Activated T-helper 2 cell treated with anti-CD3 and anti-CD28 coated beads, Interferon-gamma antibody, Interleukin-2, Interleukin-4, amounts not matched to agents 10 μg/mL and 5 μg/mL and 100 μg/mL, durations not matched to agents 14 hours and 24 hours and 36 hours (primary cell): Measurements from ENCODE around the gene OSBPL5. TPM values are rescaled to one million over a fixed set of nuclear protein-coding genes. Genes with fewer than 3 reads are reported as not detected.
"Not testable (repeated sequence)": the region's sequence is repeated elsewhere in the genome, so short reads cannot be mapped to it uniquely, and the experiment has no call there.

Experiments
- DNase-seq: peaks from one replicate; pipeline ENCODE4 v3.0.0; 2021; ENCODE audit warnings: low spot score
- H3K27ac Mint-ChIP-seq: one replicate; pipeline ENCODE4 v1.8.0; 2021; ENCODE audit warnings: mixed read lengths
- H3K27me3 Mint-ChIP-seq: one replicate; pipeline ENCODE4 v1.8.0; 2021; ENCODE audit warnings: low read depth, mixed read lengths
- H3K36me3 Mint-ChIP-seq: one replicate; pipeline ENCODE4 v1.8.0; 2021; ENCODE audit warnings: low read depth, mixed read lengths
- H3K4me1 Mint-ChIP-seq: one replicate; pipeline ENCODE4 v1.8.0; 2021; ENCODE audit warnings: low read depth, mixed read lengths
- H3K4me3 Mint-ChIP-seq: one replicate; pipeline ENCODE4 v1.8.0; 2021; ENCODE audit warnings: low read depth, mild to moderate bottlenecking, moderate library complexity, mixed read lengths
- H3K9me3 Mint-ChIP-seq: one replicate; pipeline ENCODE4 v1.8.0; 2021; ENCODE audit warnings: mixed read lengths
- intact Hi-C: fragments of 100-400 bp; cut with micrococcal nuclease; formaldehyde crosslinking; loops from one replicate; pipeline ENCODE4 v1.15.1; 2023
- total RNA-seq: library from RNA; stranded (reverse); gene quantifications from 2 replicates; pipeline ENCODE4 v1.2.3, GENCODE V29; 2022

OSBPL5 gene
- total RNA-seq, 1 donor from 2014 or later: 2.3 TPM

DNA sequence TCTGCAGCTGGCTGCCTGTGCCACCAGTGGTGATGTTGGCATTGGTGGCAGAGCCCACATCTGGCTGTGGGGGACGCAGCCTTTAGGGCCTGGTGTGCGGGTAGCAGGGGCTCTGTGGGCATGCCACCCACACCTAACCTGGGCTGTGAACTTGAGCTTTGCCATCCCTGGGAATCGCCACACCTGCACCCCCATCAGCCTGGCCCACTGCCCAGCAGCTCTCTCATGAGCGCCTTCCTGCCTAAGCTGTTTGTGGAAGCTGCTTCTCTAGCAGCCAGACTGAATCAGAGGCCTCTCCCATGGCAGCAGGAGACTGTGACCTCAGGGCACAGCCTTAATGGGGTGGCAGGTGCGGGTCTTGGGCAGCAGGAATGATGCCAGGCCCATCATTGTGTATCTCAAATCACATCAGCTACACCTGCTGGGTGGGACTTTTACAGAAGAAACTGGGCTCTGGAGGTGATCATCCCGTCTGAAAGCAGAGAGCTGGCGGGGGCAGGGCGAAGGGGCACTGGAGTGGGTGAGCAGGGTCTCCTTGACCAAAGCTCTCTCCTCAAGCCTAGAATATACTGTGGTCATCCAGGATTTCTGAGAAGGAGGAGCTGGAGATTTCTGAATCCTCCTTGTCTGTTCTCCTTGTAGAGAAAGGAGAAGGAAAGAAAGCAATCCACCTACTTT lies 90.1 kb downstream of the OSBPL5 start:
- intact Hi-C loops: no loop called here
- Mint-ChIP-seq H3K27me3 (peaks cover 7% of the 10 kb centered on the region), H3K36me3 (no peaks in the 10 kb centered on the region)

DNA sequence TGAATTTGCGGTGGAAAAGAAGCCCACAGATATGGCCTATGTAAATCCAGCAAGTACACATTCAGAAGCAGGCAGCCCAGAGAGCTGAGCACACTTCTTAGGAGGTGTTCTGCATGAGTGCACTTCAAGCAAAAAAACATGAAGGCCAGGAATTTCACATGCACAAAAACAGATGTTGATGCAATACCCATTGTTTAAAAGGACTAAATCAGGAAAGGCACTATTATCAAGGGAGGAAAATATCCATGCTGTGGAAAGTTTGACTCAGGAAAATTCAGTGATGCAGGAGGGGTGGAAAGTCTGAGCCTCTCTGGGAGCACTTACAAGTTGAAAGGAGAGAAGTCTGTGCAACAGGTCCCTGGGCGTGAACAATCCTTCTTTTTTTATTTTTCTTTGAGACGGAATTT lies 92.1 kb downstream of the OSBPL5 start:
- no peaks in the 10 kb centered on the region for H3K4me1 Mint-ChIP-seq
- H3K36me3 Mint-ChIP-seq: no peaks in the 10 kb centered on the region
- no peak overlapping the region for H3K27ac Mint-ChIP-seq
- H3K9me3 Mint-ChIP-seq: no peaks in the 10 kb centered on the region
- no peak for DNase-seq
- intact Hi-C loops: no loop called here
- no peak overlapping the region for H3K4me3 Mint-ChIP-seq
- H3K27me3 Mint-ChIP-seq: peaks cover 11% of the 10 kb centered on the region

More for the DNA sequence above, 90.1 kb downstream of the OSBPL5 start:
- DNase-seq: no peak
- Mint-ChIP-seq H3K4me3 (no peak overlapping the region), H3K9me3 (no peaks in the 10 kb centered on the region), H3K4me1 (no peaks in the 10 kb centered on the region), H3K27ac (no peak overlapping the region)

DNA sequence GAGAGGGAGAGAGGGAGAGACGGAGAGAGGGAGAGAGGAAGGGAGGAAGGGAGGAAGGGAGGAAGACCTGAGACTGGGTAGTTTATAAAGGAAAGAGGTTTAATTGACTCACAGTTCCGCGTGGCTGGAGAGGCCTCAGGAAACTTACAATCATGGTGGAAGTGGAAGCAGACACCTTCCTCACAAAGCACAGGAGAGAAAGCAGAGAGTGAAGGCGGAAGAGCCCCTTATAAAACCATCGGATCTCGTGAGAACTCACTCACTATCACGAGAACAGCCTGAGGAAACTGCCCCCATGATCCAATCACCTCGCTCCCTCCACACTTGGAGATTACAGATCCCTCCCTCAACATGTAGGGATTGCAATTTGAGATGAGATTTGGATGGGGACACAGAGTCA lies 95.7 kb downstream of the OSBPL5 start:
- H3K36me3 Mint-ChIP-seq: no peaks in the 10 kb centered on the region
- DNase-seq: no peak
- no peak overlapping the region for H3K27ac Mint-ChIP-seq
- no peak overlapping the region for H3K4me3 Mint-ChIP-seq
- H3K9me3 Mint-ChIP-seq: no peaks in the 10 kb centered on the region
- peaks cover 18% of the 10 kb centered on the region for H3K27me3 Mint-ChIP-seq
- intact Hi-C loops: no loop called here
- H3K4me1 Mint-ChIP-seq: no peaks in the 10 kb centered on the region

DNA sequence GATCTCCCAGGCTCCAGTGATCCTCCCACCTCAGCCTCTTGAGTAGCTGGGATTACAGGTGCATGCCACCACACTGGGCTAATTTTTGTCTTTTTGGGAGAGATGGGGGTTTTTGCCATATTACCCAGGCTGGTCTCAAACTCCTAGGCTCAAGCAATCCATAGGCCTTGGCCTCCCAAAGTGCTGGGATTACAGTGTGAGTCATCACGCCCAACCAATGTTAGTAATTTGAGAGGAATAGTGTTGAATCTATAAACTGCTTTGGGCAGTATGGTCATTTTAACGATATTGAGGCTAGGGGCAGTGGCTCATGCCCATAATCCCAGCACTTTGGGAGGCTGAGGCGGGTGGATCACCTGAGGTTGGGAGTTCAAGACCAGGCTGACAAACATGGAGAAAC lies 98.8 kb downstream of the OSBPL5 start:
- intact Hi-C loops, H3K4me1 Mint-ChIP-seq, H3K27ac Mint-ChIP-seq, H3K9me3 Mint-ChIP-seq, DNase-seq, H3K4me3 Mint-ChIP-seq, H3K36me3 Mint-ChIP-seq: not testable (repeated sequence)
- H3K27me3 Mint-ChIP-seq: peaks cover 20% of the 10 kb centered on the region

DNA sequence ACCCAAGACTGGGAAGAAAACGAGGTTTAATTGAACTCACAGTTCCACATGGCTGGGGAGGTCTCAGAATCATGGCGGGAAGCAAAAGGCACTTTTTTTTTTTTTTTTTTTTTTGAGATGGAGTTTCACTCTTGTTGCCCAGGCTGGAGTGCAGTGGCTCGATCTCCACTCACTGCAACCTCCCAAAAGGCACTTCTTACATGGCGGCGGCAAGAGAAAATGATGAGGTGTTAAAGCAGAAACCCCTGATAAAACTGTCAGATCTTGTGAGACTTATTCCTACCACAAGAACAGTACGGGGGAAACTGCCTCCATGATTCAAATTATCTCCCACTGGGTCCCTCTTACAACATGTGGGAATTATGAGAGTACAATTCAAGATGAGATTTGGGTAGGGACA lies 100.4 kb downstream of the OSBPL5 start:
- H3K9me3 Mint-ChIP-seq, DNase-seq, H3K4me3 Mint-ChIP-seq, H3K36me3 Mint-ChIP-seq, intact Hi-C loops, H3K27ac Mint-ChIP-seq, H3K4me1 Mint-ChIP-seq: not testable (repeated sequence)
- H3K27me3 Mint-ChIP-seq: peaks cover 18% of the 10 kb centered on the region

DNA sequence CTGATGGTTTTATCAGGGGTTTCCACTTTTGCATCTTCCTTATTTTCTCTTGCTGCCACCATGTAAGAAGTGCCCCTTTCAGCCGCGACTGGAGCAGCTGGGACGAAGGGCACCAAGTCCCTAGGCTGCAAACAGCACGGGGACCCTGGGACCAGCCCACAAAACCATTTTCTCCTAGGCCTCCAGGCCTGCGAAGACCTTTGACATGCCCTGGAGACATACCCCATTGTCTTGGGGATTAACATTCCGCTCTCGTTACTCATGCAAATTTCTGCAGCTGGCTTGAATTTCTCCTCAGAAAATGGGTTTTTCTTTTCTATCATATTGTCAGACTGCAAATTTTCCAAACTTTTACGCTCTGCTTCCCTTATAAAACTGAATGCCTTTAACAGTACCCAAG lies 101.2 kb downstream of the OSBPL5 start:
- intact Hi-C loops, H3K4me3 Mint-ChIP-seq, H3K9me3 Mint-ChIP-seq, H3K4me1 Mint-ChIP-seq, H3K27ac Mint-ChIP-seq, DNase-seq, H3K36me3 Mint-ChIP-seq: not testable (repeated sequence)
- H3K27me3 Mint-ChIP-seq: peaks cover 18% of the 10 kb centered on the region

DNA sequence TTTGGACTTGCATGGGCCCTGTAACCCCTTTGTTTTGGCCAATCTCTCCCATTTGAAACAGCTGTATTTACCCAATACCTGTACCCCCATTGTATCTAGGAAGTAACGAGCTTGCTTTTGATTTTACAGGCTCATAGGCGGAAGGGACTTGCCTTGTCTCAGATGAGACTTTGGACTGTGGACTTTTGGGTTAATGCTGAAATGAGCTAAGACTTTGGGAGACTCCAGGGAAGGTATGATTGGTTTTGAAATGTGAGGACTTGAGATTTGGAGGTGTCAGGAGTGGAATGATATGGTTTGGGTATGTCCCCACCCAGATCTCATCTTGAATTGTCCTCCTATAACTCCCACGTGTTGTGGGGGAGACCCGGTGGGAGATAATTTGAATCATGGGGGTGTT lies 101.7 kb downstream of the OSBPL5 start:
- H3K4me3 Mint-ChIP-seq, H3K9me3 Mint-ChIP-seq, H3K27ac Mint-ChIP-seq, DNase-seq, H3K4me1 Mint-ChIP-seq, intact Hi-C loops, H3K36me3 Mint-ChIP-seq: not testable (repeated sequence)
- peaks cover 18% of the 10 kb centered on the region for H3K27me3 Mint-ChIP-seq

DNA sequence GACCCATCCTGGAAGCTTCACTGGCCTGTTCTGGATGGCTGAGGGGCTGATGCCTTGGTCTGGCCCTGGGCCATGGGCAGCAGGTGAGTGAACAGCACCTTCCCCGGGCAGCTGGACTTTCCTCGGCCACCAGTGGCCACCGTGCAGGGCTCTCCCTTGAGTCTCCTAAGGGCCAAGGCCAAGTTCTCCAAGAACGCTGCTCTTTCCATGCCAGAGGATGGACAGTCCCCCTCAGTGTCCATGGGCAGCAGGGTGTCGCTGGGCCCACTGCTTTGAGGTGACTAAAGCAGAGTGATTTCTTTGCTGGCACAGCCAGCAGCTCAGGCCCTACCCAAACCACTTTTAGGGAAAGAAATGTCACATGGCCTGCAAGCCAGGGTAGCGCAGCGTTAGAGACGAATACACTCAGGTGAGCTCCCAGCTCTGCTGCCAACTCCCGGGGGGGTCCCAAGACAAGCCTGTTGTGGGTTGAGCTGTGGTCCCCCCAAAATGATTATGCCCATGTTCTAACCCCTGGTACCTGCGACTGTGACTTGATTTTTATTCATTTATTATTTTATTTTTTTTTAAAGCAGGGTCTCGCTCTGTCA lies 104.6 kb downstream of the OSBPL5 start:
- intact Hi-C loops: no loop called here
- Mint-ChIP-seq H3K27ac (no peak overlapping the region), H3K4me3 (no peak overlapping the region), H3K36me3 (no peaks in the 10 kb centered on the region), H3K27me3 (peaks cover 9% of the 10 kb centered on the region), H3K4me1 (peaks cover 10% of the 10 kb centered on the region), H3K9me3 (no peaks in the 10 kb centered on the region)
- DNase-seq: no peak

DNA sequence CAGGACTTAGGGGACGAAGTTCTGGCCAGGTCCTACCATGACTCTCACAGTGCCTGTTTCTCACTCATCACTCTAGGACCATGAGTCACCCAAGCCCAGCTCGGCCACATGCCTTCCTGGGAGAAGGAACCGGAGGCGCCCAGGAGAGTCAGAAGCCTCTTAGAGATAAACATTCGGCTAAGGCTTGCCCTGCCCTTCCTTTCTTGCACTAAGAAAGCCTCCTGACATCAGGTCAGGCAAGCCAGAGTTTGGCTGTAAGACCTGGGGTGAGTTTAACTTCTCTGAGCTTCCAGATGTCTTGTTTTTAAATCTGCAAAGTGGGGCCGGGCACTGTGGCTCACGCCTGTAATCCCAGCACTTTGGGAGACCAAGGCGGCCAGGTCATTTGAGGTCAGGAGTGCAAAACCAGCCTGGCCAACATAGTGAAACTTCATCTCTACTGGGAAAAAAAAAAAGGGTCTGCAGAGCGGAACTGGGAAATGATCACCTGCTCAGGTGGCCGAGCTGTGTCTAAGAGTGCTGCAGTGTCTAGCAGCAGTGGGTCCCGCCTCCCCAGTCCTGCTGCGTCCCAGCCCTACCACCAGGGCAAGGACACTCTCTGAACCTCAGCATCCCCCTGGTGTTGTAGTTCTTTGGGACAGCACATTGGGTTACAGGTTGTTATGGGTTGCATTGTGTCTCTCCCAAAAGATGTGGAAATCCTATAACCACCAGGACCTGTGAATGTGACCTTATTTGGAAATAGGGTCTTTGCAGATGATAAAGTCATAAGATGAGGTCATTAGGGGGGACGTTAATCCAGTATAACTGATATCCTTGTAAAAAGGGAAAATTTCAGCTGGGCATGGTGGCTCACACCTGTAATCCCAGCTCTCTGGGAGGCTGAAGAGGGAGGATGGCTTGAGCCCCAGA lies 106.1 kb downstream of the OSBPL5 start:
- Mint-ChIP-seq H3K27me3 (peaks cover under 1% of the 10 kb centered on the region), H3K4me3 (peak overlapping the region; percentile 46), H3K27ac (no peak overlapping the region), H3K36me3 (peaks cover 3% of the 10 kb centered on the region), H3K9me3 (no peaks in the 10 kb centered on the region), H3K4me1 (peaks cover 18% of the 10 kb centered on the region)
- intact Hi-C loops: no loop called here
- no peak for DNase-seq

DNA sequence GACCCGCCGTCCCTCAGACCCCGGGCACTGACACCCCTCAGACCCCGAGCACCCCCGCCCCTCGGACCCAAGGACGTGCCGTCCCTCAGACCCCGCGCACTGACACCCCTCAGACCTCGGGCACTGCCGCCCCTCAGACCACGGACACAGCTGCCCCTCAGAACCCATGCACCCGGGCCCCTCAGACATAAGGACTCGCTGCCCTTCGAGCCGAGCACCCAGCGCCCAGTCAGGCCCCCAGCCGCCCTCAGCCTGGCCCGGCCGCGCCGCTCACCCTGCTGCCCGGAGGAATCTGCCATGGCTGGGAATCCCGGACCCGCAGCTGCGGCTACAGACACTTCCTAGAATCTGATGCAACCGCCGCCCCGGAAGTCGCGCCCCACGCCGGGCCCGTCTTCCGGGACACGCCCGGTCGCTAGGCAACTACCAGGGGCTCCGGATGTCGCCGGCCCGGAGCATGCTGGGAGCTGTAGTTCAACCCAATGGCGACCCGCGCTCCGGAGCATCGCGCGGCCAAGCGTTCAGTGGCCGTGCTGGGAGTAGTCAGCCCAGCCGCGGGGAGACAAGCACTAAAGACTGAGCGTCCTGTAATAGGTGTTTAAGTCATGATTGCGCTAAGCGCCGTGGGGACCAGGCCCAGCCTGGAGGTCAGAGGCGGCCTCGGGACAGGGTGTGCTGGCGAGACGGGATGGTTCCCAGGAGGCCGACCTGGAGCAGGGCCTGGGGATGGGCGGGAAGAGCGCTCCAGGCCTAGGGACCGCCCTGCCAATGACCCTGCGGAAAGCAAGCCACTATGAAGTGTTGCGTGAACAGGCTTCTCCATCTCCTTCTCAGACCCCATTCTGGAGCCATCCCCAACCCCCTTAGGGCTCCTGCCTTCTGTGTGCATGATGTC lies 107.8 kb downstream of the OSBPL5 start, which contains the start of gene CARS1:
Gene CARS1 (minus strand): TSS at position 355 of the 895 bp plus-strand sequence. CDS start 56 bp downstream, at position 299.
- Mint-ChIP-seq H3K27ac (peak within 1 kb of the TSS; percentile 76), H3K4me3 (peak within 1 kb of the TSS; percentile 82), H3K36me3 (peaks cover 10% of the 10 kb centered on the region), H3K4me1 (peaks cover 23% of the 10 kb centered on the region), H3K9me3 (no peaks in the 10 kb centered on the region), H3K27me3 (no peaks in the 10 kb centered on the region)
- intact Hi-C loops: loop anchor here (1.0 kb wide), 1 partner anchor 65 kb away; the partner anchor contains the start of gene NAP1L4
- DNase-seq: peak; percentile 92

DNA sequence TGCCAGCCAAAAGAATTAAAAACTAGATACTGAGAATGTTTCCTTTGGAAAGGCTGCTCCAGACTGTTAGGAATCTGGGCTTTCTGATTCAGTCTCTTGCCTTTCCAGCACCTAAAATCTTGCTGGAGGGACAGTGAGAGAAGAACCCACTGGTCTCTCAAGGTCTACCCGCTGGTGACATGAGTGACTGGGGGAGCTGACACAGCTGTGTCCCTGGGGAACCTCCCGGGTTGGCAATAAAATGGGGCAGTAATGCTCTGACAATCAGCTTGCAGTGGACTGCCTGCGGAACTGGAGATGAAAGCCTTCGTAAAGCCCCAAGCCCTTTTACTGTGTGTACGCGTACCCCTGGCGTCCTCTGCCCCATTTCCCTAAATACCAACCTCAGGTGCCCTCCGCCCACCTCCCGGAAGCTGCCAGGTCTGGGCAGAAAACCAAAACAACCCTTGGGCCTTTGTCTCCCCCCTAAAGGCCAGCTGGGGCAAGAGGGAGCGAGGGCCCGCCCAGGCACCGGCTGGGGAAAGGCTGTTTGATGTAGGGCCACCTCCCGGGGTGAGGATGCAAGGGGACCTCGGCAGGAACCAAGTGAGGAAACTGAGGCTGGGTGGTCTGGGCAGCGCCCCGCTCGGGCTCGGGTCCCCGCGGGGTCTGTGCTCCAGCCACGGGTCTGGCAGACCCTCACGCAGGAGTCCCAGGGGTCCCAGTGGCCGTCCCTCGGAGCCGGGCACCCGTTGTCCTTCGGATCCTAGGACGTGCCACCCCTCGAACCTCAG lies 108.6 kb downstream of the OSBPL5 start:
- peaks cover 10% of the 10 kb centered on the region for H3K36me3 Mint-ChIP-seq
- H3K9me3 Mint-ChIP-seq: no peaks in the 10 kb centered on the region
- no peaks in the 10 kb centered on the region for H3K27me3 Mint-ChIP-seq
- peaks cover 25% of the 10 kb centered on the region for H3K4me1 Mint-ChIP-seq
- intact Hi-C loops: loop anchor here (1.0 kb wide), 1 partner anchor 64 kb away; the partner anchor contains the start of gene NAP1L4
- peak overlapping the region; percentile 76 for H3K27ac Mint-ChIP-seq
- DNase-seq: no peak
- peak overlapping the region; percentile 82 for H3K4me3 Mint-ChIP-seq
